Measurements from ENCODE around the gene PHACTR2.

DNA sequence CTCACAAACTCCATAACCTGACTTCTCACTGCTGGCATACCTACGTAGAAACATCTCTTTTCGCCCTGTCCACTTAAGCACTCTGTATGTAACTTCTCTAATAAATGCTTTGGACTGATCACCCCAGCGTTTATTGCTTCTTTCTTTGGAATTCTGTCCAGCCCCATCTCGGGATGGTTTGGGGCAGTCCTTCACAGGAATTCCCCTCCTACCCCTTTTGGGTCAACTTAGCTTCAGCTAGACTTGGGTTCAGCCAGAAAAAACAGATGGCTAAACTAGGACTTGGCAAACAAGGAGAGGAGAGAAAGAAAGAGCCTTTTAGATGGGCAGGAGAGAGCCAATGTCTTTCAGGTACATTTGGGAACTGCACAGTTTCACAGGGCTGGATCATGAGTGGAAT, 161.4 kb downstream of the PHACTR2 start:
- TF ChIP-seq, protein P1, sequence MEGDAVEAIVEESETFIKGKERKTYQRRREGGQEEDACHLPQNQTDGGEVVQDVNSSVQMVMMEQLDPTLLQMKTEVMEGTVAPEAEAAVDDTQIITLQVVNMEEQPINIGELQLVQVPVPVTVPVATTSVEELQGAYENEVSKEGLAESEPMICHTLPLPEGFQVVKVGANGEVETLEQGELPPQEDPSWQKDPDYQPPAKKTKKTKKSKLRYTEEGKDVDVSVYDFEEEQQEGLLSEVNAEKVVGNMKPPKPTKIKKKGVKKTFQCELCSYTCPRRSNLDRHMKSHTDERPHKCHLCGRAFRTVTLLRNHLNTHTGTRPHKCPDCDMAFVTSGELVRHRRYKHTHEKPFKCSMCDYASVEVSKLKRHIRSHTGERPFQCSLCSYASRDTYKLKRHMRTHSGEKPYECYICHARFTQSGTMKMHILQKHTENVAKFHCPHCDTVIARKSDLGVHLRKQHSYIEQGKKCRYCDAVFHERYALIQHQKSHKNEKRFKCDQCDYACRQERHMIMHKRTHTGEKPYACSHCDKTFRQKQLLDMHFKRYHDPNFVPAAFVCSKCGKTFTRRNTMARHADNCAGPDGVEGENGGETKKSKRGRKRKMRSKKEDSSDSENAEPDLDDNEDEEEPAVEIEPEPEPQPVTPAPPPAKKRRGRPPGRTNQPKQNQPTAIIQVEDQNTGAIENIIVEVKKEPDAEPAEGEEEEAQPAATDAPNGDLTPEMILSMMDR (IDR thresholded peaks at IDR 0.05): no peak
- TF ChIP-seq POLR2A (IDR thresholded peaks at IDR 0.05): no peak
